COR-L47 (cell line): ENCODE measurements around the gene ABCD4.
A peak's percentile ranks its signal among the peaks of the same experiment; 100 is the strongest.
"Not testable (repeated sequence)": the region's sequence is repeated elsewhere in the genome, so short reads cannot be mapped to it uniquely, and the experiment has no call there.

ENCODE experiments used
- DNase-seq: peaks from one replicate; lab custom pipeline; 2025; lab: John Stamatoyannopoulos, UW

ABCD4 gene

DNA sequence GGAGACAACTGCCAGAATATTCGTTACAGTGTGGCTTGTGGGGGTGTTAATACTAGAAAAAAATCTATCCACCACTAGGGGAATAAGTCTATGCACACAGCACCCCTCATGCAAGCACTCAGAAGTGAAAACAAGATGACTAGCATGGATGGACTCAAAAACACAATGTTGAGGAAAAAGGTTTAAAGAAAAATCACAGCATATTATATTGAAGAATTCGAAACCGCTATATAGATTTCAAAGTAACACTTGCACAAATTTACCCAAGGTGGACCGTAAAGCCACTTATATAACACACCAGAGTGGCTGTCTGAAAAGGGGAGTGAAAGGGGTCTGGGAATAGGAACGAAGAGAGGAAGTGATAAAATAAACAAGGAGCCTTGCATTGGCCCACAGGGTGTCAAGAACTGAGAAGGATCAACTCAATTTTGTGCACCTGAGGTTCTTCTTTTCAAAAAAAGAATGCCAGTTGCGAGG lies 544 bp downstream of the ABCD4 start:
- DNase-seq: peak; percentile 32

DNA sequence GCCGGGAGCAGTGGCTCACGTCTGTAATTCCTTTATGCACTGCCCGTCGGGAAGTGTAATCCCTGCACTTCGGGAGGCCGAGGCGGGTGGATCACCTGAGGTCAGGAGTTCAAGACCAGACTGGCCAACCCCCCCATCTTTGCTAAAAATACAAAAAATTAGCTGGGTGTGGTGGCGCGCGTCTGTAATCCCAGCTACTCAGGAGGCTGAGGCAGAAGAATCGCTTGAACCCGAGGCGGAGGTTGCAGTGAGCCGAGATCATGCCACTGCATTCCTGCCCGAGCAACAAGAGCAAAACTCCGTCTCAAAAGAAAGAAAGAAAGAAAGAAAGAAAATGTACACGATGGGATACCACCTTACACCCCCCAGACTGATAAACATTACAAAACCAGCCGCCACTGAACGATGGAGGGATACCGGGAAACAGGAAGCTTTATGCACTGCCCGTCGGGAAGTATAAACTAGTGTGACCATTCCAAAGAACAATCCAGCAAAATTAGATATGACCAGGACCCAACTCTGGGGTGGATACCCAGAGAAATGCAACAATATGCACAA lies 1.1 kb downstream of the ABCD4 start:
- DNase-seq: no peak

DNA sequence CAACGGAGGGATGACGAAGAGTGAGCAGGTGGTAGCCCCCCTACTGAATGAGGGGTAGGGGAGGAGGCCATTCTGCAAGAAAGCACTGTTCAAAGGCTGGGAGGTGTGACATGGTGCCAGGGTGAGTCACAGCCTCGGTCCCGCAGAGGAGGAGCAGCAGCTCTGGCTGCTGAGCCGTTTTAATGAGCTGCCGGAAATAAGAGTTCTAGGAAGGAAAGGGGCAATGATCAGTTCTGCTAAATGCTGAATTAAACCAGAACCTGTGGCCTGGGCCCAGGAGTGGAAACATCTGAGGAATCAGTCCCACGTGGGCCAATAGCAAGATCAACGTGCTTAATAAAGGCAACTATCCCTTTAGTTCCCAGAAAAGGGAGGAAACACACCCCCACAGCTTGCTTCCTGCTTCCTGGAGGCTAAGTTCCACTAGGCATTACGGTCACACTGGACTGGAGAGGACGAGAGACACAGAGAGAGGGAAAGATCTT lies 3.6 kb downstream of the ABCD4 start:
- DNase-seq: no peak

DNA sequence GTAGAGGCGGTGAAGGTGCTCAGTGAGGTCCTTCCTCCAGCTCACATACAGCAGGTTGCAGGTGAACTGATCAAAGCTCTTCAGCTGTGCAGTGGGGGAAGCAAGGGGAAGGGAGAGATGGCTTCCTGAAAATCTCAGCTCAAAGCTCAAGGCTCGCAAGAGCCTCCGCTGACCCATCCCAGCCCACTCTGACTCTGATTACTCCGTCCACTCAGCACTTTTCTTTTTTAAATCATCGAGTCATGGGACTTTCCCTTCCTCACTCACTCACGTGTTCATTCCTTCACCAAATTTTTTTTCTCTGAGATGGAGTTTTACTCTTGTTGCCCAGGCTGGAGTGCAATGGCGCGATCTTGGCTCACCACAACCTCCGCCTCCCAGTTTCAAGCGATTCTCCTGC lies 4.7 kb downstream of the ABCD4 start:
- DNase-seq: no peak

DNA sequence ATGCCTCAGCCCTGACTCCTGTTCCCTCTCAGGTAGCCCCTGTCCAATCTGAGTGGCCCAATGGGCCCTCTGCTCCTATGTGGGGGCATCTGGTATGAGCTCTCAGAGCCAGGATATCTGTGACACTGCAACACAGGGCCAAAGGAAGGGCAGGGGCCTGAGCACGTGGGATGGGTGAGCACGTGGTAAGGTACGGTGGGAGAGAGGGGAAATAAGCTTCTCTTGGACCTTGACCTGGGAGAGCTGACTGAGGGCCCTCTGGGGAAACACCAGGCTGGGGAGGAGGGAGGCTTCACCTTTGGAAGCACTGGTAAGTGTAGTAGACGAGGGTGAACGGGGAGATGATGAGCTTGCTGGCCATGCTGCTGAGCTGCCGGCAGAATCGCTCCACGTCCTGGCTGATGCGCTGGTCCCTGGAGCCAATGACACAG lies 6.7 kb downstream of the ABCD4 start:
- no peak for DNase-seq

DNA sequence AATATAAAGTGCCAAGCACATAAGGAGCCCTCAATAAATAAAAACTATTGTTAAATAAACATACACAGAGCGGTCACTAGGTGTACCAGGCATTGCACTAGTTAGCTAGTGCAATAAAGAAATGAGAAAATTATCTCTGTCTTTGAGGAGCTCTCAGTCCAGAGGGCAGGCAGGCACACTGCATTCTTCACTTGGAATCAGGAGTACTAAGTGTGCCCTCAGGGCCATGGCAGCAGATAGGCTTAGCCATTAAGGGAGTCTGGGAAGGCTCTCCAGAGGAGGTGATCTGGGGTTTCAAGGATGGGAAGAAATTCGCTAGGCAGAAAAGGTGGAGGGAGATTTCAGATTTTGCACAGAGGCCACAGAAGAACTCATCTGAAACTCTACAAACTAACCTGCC lies 9.1 kb downstream of the ABCD4 start:
- DNase-seq: no peak

DNA sequence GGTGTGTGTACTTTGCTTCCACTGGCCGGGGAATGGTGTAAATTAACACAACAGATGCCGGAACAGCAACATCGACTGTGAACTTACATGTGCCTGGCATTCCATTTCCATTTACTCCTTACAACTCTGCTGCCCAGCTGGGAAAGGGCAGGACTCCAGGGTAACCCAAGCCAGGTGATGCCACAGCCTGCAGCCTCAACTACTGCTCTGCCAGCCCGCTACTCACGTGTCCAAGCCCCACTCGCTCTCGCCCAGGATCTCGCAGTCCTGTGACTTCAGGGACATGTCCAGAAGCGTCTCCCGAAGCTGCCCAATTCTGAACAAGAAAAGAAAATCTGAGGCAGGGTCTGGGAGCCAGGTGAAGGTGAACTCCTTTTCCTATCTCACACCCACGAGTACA lies 10.7 kb downstream of the ABCD4 start:
- no peak for DNase-seq

DNA sequence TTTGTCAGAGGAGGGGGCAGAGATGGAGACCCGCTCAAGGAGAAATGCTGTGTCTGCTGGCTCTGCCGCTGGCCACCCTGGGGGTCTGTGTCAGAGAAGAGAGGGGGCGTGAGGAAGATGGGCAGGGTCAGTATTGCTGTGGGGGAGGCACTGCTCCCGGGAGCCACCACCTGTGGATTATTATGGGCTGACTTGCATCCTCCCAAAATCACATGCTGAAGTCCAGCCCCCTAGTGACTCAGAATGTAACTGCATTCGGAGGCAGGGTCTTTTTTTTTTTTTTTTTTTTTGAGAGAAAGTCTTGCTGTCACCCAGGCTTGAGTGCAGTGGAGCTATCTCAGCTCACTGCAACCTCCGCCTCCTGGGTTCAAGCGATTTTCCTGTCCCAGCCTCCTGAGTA lies 12.3 kb downstream of the ABCD4 start:
- DNase-seq: no peak

DNA sequence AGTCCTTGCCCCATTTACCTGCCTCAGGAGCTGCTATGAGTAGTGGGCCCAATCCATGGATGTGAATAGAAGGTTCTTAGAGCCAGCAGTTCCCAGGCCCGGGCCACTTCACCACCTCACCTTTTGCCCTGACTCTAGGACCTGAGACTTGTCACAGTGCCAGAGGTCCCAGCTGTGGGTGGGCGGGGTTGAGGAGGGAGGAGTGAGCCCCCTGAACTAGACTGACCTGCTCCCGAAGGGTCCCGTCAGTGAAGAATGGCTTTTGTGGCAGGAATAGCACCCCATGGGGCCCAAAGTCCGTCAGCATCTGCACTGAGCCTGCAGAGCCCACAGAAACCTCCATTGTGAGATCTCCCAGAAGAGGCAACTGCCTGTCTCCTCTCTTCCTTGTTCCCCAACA lies 12.9 kb downstream of the ABCD4 start:
- DNase-seq: no peak

DNA sequence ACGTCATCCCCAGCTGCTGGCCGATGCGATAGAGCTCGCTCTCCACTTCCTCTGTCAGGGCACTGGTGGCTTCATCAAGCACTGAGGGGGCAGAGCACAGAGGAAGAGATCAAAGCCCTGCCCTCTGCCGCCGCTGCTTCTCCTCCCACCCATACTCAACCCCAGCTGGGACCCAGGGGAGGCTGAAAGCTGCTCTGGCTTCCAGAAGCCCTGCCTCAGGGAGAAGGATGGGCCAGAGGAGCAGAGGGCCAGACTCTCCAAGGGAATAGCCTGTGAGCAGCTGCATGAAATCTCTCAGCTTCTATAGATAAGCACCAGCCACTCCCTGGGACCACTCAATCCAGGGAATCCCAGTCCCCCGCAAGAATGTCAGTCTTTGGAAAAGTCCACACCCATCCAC lies 16.0 kb downstream of the ABCD4 start:
- no peak for DNase-seq

DNA sequence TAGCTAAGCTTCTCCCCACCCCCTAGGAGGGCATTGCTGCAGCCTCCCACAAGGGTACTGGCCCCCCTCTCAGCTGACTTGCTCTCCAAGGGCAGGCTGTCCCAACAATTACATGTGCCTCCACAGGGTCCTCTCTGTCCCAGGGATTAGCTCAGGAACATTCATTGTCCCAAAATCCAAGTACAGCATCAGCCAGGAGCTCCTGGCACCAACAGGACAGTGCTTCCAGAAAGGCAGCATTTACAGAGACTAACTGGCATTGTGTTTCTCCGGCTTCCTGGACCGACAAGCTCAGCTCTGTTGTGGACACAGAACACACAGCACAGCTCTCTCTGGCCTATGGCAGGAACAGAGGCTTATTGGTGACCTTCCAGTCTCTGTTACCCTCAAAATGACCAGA lies 21.7 kb downstream of the ABCD4 start:
- no peak for DNase-seq

DNA sequence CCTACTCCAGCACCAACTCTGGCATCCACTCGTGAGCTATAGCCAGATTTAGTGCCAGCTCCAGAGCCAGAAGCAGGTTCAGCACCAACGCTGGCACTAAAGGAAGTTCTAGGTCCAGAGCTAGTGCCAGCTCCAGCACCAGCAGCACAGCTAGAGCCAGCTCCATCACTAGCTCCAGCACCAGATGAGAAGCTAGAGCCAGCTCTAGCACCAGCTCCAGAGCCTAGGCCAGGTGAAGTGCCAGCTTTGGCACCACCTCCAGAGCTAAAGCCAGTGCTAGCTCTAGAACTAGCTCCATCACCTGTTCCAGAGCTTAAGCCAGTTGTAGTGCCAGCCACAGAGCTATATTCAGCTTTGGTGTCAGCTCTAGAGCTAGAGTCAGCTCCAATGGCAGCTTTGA lies 24.7 kb downstream of the ABCD4 start:
- DNase-seq: no peak

DNA sequence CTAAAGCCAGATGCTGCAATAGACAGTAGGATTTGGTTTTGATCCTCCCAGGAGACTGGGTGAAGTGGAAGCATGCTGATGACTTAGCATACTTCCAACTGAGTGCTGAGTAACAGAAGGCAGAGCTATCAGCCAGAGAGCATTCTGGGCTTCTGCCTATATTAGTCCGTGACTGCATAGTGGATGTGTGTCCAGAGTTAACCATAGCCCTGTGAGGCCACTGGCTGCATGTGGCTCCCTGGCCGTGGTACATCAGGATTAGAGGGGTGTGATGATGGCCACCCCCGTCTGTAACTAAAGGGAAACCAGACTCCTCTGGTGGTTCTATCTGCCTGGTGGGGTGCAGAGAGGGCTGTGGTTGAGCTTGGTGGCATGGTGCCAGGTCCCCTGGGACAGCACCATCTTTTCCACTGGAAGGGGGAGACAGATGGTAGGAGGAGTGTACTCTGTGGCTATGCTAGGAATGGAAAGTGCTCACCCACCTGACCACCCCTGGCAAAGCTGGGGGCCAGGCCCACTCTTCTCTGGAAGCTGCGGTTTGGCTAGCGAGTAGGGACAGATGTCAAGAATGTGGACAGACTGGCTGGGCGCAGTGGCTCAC lies 27.4 kb downstream of the ABCD4 start:
- no peak for DNase-seq

DNA sequence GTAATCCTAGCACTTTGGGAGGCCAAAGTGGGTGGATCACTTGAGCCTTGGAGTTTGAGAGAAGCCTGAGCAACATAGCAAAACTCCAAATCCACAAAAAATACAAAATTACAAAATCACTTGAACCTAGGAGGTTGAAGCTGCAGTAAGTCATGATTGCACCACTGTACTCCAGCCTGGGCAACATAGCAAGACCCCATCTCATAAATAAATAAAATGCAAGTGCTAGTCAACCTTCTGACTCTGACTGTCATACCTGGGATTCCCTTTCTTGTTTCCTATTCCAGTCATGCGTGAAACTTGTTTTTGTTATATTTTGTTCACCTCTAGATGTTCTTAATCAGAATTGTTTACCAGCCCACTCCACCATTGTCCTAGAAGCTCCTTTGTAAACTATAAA lies 31.4 kb downstream of the ABCD4 start:
- no peak for DNase-seq

DNA sequence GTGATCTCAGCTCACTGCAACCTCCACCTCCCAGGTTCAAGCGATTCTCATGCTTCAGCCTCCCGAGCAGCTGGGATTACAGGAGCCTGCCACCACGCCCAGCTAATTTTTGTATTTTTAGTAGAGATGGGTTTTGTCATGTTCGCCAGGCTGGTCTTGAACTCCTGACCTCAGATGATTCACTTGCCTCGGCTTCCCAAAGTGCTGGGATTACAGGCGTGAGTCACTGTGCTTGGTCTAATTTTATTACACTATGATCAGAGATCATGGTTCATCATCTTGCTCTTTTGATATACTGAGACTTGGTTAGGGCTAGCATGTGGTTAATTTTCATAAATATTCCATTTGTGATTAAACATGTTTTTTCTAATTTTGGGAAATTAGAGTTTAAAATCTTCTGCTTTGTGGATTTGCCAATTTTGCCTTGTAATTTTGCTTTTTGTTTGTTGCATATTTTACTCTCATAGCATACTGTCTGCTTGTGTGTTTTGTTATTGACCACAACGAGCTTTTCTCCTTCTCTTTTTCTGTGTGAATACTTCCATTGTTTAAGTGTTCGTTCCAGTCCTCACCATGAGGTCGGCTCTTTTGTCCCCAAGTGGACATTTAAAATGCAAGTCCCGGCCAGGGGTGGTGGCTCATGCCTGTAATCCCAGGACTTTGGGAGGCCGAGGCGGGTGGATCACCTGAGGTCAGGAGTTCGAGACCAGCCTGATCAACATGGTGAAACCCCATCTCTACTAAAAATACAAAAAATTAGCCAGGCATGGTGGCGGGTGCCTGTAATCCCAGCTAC lies 32.2 kb downstream of the ABCD4 start:
- not testable (repeated sequence) for DNase-seq

DNA sequence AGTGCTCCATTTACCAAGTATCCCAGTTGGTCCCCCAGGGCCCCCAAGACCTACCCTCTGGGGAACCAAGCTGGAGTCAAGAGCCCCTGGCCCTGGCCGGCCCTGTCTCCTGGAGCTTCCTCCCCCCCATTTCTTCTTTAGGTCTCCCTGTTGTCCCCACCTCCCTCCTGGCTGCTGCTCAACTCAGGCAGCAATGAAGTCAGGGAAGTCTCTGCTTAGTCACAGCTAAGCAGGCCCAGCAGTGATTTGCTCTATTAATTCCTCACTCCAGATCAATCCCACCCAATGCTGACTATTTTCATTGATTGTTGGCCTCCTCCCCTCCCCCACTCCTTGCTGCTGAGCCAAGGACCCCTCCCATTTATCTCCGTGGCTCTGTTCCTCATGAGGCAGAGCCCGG lies 35.1 kb downstream of the ABCD4 start:
- no peak for DNase-seq

DNA sequence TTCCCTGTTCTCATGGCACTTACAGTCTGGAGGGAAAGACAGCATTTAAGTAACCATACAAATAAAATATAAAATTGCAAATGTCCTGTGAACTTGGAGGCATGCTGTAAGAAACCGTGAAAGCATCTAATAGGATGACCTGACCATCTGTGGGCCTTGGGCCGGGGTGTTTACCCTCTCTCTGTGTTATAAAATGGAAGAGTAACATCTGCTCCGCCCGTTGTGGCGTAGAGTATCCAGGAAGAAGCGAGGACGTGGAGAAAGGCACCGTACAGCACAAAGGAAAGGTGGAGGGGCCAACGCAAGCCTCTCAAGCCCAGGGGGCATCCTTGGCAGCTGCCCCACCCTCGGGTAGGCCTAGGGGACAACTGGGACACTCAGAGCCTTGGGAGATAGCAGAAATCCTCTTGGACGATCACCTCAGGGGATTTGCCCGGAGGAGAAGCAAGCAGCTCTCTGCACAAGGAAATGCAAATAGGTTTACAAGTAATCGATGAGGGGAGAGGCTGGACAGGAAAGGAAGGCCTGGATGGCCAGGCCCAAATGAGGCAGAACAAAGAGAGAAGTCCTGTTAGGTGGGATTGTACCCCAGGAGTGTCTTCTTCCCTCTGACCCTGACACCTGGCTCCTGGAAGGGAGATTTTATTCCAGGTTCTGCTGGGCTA lies 37.3 kb downstream of the ABCD4 start:
- no peak for DNase-seq

DNA sequence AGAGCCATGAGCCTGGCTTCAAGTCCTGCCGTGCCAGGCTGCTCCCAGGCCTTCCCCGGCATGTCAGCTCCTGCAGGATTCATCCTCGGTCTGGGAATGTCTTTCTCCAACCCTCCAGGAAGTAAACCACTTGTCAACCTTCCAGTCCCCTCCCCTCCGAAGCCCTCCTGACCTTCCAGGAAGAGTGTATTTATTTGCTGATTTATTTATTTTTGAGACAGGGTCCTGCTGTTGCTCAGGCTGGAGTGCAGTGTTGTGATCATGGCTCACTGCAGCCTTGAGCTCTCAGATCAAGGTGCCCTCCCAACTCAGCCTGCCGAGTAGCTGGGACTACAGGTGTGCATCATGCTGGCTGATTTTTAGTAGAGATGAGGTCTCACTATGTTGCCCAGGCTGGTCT lies 38.8 kb downstream of the ABCD4 start:
- DNase-seq: no peak

DNA sequence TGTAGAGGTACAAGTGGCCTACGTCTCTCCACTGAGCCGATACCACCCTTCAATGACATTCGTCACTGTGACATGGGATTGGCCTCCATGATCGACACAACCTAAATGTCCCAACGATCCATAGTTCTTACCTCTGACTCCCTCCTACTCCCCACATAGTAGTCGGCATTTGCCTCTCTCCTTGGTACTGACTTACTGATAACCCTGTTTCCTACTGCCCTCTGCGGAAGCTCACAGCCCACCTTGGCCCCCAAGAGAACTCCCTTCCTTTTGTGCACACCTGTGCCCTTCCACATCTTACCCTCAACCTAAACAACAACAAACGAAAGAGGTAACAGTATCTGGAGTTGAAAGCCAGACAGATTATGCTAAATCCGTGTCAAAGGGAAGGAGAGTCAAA lies 39.6 kb downstream of the ABCD4 start:
- DNase-seq: no peak

DNA sequence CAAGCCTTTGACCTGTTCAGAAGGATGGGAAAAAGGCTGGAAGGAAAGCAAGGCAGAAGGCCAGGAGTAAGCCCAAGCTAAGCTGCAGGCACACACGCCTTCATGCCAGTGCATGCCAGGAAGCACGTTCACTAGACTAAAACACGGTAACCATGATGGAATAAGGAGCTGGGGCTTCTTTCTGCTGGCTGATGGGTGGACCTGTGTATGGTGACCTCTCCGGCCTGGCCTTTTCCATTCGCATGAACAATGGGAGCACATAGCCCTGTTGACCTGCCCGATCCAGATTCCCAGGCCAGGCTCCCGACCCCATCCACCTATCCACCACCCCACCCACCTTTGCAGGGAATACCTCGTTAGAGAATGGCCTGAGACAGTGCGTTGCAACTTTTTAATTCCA lies 40.7 kb downstream of the ABCD4 start:
- DNase-seq: no peak

DNA sequence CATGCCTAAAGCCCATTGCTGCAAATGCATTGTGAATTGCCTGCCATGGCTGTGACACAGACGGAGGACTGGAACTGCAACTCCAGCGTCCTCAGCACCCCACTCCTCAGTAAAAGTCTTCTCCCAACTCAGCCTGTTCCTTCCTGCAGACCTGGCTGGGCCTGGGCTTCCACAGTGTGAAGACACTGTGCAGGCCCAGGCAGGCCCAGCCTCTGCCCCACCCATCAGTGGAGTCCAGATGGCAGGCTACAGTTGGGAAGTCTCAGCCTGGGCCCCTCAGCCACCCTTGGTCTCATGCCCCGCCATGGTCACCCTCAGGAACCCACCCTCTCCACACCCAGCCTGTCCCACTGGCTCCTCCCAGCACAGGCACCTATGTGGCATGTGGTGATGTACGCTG lies 41.4 kb downstream of the ABCD4 start:
- no peak for DNase-seq

DNA sequence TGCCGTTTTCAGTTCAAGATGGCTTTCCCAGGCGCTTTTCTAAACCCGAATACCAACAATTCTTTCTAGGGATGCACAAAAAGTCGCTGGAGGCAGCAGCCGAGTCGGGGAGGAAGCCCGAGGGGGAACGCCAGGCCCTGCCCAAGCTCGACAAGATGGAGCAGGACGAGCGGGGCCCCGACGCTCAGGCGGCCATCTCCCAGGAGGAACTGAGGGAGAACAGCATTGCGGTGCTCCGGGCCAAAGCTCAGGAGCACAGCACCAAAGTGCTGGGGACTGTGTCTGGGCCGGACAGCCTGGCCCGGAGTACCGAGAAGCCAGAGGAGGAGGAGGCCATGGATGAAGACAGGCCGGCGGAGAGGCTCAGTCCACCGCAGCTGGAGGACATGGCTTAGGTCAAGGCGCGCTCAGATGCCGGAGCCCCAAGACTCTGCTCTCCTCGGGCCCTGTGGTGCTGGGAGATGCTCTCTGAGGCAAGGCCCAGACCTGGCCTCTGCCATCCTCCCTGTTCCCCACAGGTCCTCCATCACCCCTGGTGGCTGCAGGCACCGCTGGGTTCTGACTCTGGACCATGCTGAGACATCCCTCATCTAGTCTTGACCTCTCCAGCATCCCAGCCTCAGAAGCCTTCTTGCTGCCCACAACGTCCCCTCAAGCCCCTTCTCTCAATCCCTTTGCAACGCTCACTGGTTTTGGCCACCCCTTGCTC lies 42.1 kb downstream of the ABCD4 start:
- no peak for DNase-seq
